A549 (cell line): ENCODE data around the gene UBASH3B. TPM values are rescaled to one million over a fixed set of nuclear protein-coding genes. Genes with fewer than 3 reads are reported as not detected.

Experiments used
- ATAC-seq, 2 experiments: fragments of 200-7000 bp in 1 of 2; fragments of >200 bp in 1 of 2; cut with Nextera tagmentation in 1 of 2; cut with Tn5 transposase in 1 of 2; 3 replicates each; pipeline versions ENCODE4 v1.8.0 to v1.9.1; 2018 to 2020; ENCODE audit warnings: mild to moderate bottlenecking in 1 of 2, moderate library complexity in 1 of 2
- CTCF ChIA-PET: fragments of 300-600 bp; sonication (Branson Sonifier 250); formaldehyde crosslinking; extraction: SDS; loops from one replicate; lab custom pipeline; 2021; ENCODE audit warnings: antibody characterized with exemption, inconsistent platforms; lab: Yijun Ruan, JAX
- POLR2A ChIA-PET: fragments of 350-600 bp; formaldehyde crosslinking; extraction: SDS; loops from one replicate; lab custom pipeline; 2021; ENCODE audit warnings: antibody characterized with exemption, inconsistent platforms; lab: Yijun Ruan, JAX
- DNase-seq, 2 experiments: peaks; one replicate each; pipeline versions ENCODE4 v3.0.0 to v3.0.0-alpha.2; 2011 to 2016; ENCODE audit warnings: low read depth in 1 of 2, low spot score in 1 of 2
- FAIRE-seq: peaks from 2 replicates; lab custom pipeline; 2011; peaks lifted over from hg19 to GRCh38; lab: Jason Lieb, UNC
- H3K27ac ChIP-seq, 2 experiments: fragments of >200 bp; sonication (Bioruptor Twin); formaldehyde crosslinking; 3 replicates each; pipeline ENCODE4 v1.5.1; 2016 to 2017
- H3K4me1 ChIP-seq: fragments of >200 bp; sonication (Bioruptor Twin); formaldehyde crosslinking; 3 replicates; pipeline ENCODE4 v1.6.1; 2016
- H3K4me2 ChIP-seq: fragments of >200 bp; sonication (Bioruptor Twin); formaldehyde crosslinking; 3 replicates; pipeline ENCODE4 v1.6.1; 2016
- H3K4me3 ChIP-seq: fragments of >200 bp; sonication (Bioruptor Twin); formaldehyde crosslinking; 3 replicates; pipeline ENCODE4 v1.5.1; 2016
- H3K9me3 ChIP-seq: fragments of >200 bp; sonication (Bioruptor Twin); formaldehyde crosslinking; 3 replicates; pipeline ENCODE4 v1.6.1; 2016
- BCL3 ChIP-seq: fragments of >200 bp; sonication (Bioruptor Twin); formaldehyde crosslinking; IDR thresholded peaks from 3 replicates; pipeline ENCODE4 v1.6.1; 2016
- CHD2 ChIP-seq: fragments of 150-350 bp; IDR thresholded peaks from 2 replicates; pipeline ENCODE4 v1.6.1; 2014; ENCODE audit warnings: low read length; ENCODE audit not compliant: partially characterized antibody
- EHF ChIP-seq: fragments of 250-450 bp; sonication (Bioruptor Pico); IDR thresholded peaks from 2 replicates; pipeline ENCODE4 v1.5.0; 2020; ENCODE audit warnings: mild to moderate bottlenecking
- ESRRA ChIP-seq: fragments of 150-350 bp; IDR thresholded peaks from 2 replicates; pipeline ENCODE4 v1.6.1; 2014; ENCODE audit warnings: mild to moderate bottlenecking, low read length, borderline replicate concordance
- FOSB ChIP-seq: fragments of 250-450 bp; sonication (Bioruptor Pico); IDR thresholded peaks from 2 replicates; pipeline ENCODE4 v1.5.0; 2020; ENCODE audit warnings: mild to moderate bottlenecking, moderate library complexity
- FOXS1 ChIP-seq: fragments of 250-450 bp; sonication (Bioruptor Pico); IDR thresholded peaks from 2 replicates; pipeline ENCODE4 v1.5.0; 2020; ENCODE audit warnings: mild to moderate bottlenecking, moderate library complexity
- GATA3 ChIP-seq: IDR thresholded peaks from 2 replicates; pipeline ENCODE4 v1.6.1; 2012; ENCODE audit warnings: borderline replicate concordance
- HOXB13 ChIP-seq: fragments of 250-450 bp; sonication (Bioruptor Pico); IDR thresholded peaks from 2 replicates; pipeline ENCODE4 v1.5.0; 2020; ENCODE audit warnings: low read depth, mild to moderate bottlenecking, moderate library complexity
- KDM1A ChIP-seq: fragments of 200-600 bp; sonication (generic); IDR thresholded peaks from 2 replicates; pipeline ENCODE4 v1.6.1; 2016; ENCODE audit warnings: low read depth, mild to moderate bottlenecking
- KDM5A ChIP-seq: fragments of 200-600 bp; sonication (generic); IDR thresholded peaks from 2 replicates; pipeline ENCODE4 v1.6.1; 2016; ENCODE audit warnings: antibody characterized with exemption, mild to moderate bottlenecking
- MAFK ChIP-seq: fragments of 450-650 bp; IDR thresholded peaks from 2 replicates; pipeline ENCODE4 v1.6.1; 2014; ENCODE audit not compliant: partially characterized antibody
- MAX ChIP-seq: IDR thresholded peaks from 2 replicates; pipeline ENCODE4 v1.6.1; 2012
- MYC ChIP-seq: IDR thresholded peaks from 2 replicates; pipeline ENCODE4 v1.6.1; 2012; ENCODE audit warnings: mild to moderate bottlenecking, inconsistent platforms, low read length, improper control_type of control experiment, borderline replicate concordance
- NPAS2 ChIP-seq: fragments of 250-450 bp; sonication (Bioruptor Pico); IDR thresholded peaks from 2 replicates; pipeline ENCODE4 v1.8.0; 2022; ENCODE audit warnings: mild to moderate bottlenecking, moderate library complexity, borderline replicate concordance
- PHF8 ChIP-seq: fragments of 200-600 bp; sonication (generic); IDR thresholded peaks from 2 replicates; pipeline ENCODE4 v1.6.1; 2016; ENCODE audit warnings: low read depth, mild to moderate bottlenecking, antibody characterized with exemption, moderate library complexity, borderline replicate concordance
- POLR2AphosphoS2 ChIP-seq: conservative IDR thresholded peaks from 2 replicates; pipeline ENCODE4 v1.6.1; 2012; ENCODE audit warnings: low read length, improper control_type of control experiment, inconsistent platforms
- RAD21 ChIP-seq, 2 experiments: fragments of >200 bp in 1 of 2; sonication (Bioruptor Twin) in 1 of 2; formaldehyde crosslinking in 1 of 2; IDR thresholded peaks in 1 of 2; conservative IDR thresholded peaks in 1 of 2; 2 replicates in 1 of 2; 3 replicates in 1 of 2; pipeline ENCODE4 v1.6.1; 2012 to 2018; ENCODE audit warnings: inconsistent platforms in 1 of 2
- RCOR1 ChIP-seq: fragments of 150-350 bp; IDR thresholded peaks from 2 replicates; pipeline ENCODE4 v1.6.1; 2014; ENCODE audit warnings: antibody characterized with exemption, low read length, low read depth
- SMC3 ChIP-seq: fragments of >200 bp; sonication (Bioruptor Twin); formaldehyde crosslinking; IDR thresholded peaks from 3 replicates; pipeline ENCODE4 v1.6.1; 2018; ENCODE audit warnings: inconsistent platforms
- TP53 ChIP-seq: fragments of 250-450 bp; sonication (Bioruptor Pico); IDR thresholded peaks from 2 replicates; pipeline ENCODE4 v1.5.0; 2021; ENCODE audit warnings: mild to moderate bottlenecking, moderate library complexity
- USF2 ChIP-seq: fragments of 450-650 bp; IDR thresholded peaks from 2 replicates; pipeline ENCODE4 v1.6.1; 2014; ENCODE audit warnings: antibody characterized with exemption
- WGBS: methylation state at CpG from one replicate; pipeline ENCODE4 v1.1.6; 2017; ENCODE audit errors: missing lambda C conversion rate; 5-methylcytosine and 5-hydroxymethylcytosine counted together
- polyA plus RNA-seq, 4 experiments: library from polyadenylated mRNA; depleted of rRNA in 3 of 4; stranded (reverse); fragments of >200 nt; fragmentation: RNase III in 1 of 4; extraction: RNeasy Plus Mini Kit Qiagen cat#74134 plus additional on column Dnase treatment in 1 of 4; gene quantifications; 2 replicates in 3 of 4; 3 replicates in 1 of 4; pipeline ENCODE4 v1.2.3, GENCODE V29; 2011 to 2017
- TF ChIP-seq, protein P1 (sequence below): fragments of 250-450 bp; sonication (Bioruptor Pico); IDR thresholded peaks from 2 replicates; pipeline ENCODE4 v1.5.0; 2021; ENCODE audit warnings: mild to moderate bottlenecking, moderate library complexity, borderline replicate concordance
- TF ChIP-seq, protein P2 (sequence below): fragments of >200 bp; sonication (Bioruptor Twin); formaldehyde crosslinking; IDR thresholded peaks from 3 replicates; pipeline ENCODE4 v1.5.1; 2016
- TF ChIP-seq, protein P3 (sequence below): fragments of 200-600 bp; sonication (generic); IDR thresholded peaks from 2 replicates; pipeline ENCODE4 v1.6.1; 2016; ENCODE audit warnings: antibody characterized with exemption, mild to moderate bottlenecking, moderate library complexity
- TF ChIP-seq, protein P4 (sequence below): fragments of 250-450 bp; sonication (Bioruptor Pico); IDR thresholded peaks from 2 replicates; pipeline ENCODE4 v1.5.0; 2020; ENCODE audit warnings: low read depth, mild to moderate bottlenecking, moderate library complexity

UBASH3B gene
- polyA plus RNA-seq, 2 of the 4 experiments (the other 2 are of a cell fraction): 33.4 to 43.0 TPM

- TF ChIP-seq, protein P1, sequence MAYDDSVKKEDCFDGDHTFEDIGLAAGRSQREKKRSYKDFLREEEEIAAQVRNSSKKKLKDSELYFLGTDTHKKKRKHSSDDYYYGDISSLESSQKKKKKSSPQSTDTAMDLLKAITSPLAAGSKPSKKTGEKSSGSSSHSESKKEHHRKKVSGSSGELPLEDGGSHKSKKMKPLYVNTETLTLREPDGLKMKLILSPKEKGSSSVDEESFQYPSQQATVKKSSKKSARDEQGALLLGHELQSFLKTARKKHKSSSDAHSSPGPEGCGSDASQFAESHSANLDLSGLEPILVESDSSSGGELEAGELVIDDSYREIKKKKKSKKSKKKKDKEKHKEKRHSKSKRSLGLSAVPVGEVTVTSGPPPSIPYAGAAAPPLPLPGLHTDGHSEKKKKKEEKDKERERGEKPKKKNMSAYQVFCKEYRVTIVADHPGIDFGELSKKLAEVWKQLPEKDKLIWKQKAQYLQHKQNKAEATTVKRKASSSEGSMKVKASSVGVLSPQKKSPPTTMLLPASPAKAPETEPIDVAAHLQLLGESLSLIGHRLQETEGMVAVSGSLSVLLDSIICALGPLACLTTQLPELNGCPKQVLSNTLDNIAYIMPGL (CRISPR knock-in tag): no peak
- TF ChIP-seq CHD2: no peak
- TF ChIP-seq, all 56 proteins: peak for 0
Observed at GRCh38 chr11:122744357-122744756, 88.8 kb downstream of the UBASH3B start (continued).

- ChIA-PET CTCF (interaction anchor here (0.7 to 2.8 kb wide), 5 partner anchors 10 to 116 kb away, joined by 3 to 10 read pairs (median 4); no protein-coding TSS in a partner anchor), POLR2A (no interaction called here)
- DNase-seq (no peak), ATAC-seq (no peak)
- H3K4me3 ChIP-seq: no peak overlapping the region
- peaks cover 14% of the 10 kb centered on the region; the same call in 1 of the 3 replicates for H3K4me1 ChIP-seq
- no peaks in the 10 kb centered on the region for H3K9me3 ChIP-seq
- no peak overlapping the region for H3K4me2 ChIP-seq
- TF ChIP-seq RCOR1: no peak
- TF ChIP-seq, protein P2, sequence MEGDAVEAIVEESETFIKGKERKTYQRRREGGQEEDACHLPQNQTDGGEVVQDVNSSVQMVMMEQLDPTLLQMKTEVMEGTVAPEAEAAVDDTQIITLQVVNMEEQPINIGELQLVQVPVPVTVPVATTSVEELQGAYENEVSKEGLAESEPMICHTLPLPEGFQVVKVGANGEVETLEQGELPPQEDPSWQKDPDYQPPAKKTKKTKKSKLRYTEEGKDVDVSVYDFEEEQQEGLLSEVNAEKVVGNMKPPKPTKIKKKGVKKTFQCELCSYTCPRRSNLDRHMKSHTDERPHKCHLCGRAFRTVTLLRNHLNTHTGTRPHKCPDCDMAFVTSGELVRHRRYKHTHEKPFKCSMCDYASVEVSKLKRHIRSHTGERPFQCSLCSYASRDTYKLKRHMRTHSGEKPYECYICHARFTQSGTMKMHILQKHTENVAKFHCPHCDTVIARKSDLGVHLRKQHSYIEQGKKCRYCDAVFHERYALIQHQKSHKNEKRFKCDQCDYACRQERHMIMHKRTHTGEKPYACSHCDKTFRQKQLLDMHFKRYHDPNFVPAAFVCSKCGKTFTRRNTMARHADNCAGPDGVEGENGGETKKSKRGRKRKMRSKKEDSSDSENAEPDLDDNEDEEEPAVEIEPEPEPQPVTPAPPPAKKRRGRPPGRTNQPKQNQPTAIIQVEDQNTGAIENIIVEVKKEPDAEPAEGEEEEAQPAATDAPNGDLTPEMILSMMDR: no peak
- TF ChIP-seq FOSB: no peak
- TF ChIP-seq RAD21 (conservative IDR thresholded peaks at IDR 0.05 in 1 of 2, IDR thresholded peaks at IDR 0.05 in 1 of 2): no peak
- no peak for TF ChIP-seq NPAS2 (CRISPR knock-in tag)
- no peak for TF ChIP-seq FOXS1 (CRISPR knock-in tag)
- TF ChIP-seq PHF8: no peak
- no peak for TF ChIP-seq POLR2AphosphoS2
- TF ChIP-seq, all 56 proteins: peak for 0
- FAIRE-seq: no peak
- whole genome bisulfite sequencing: 84% methylated on average over 2 of the region's 2 CpGs
- H3K27ac ChIP-seq: no peak overlapping the region
Observed at GRCh38 chr11:122745111-122745510, 89.6 kb downstream of the UBASH3B start.

DNA sequence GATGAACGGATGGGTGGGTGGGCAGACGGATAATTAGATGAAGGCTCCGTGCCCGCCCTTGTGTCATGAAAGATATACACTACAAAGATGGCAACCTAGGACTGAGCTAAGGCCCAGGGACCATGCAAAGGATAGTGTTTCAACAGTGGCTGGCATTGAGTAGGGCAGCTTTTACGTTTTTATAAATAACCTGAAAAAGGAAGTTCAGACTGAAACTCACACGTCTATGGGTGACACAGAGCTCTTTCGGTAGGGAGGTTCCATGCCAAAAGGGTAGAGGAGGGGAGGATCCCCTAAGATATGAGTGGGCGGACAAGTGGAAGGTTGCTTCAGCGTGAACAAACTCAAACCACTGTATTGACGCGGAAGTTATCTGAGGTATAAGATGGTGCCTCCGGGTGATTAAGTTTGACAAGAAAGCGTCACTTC is 90.5 kb downstream of the UBASH3B start:
- FAIRE-seq: no peak
- Histone ChIP-seq H3K9me3 (no peaks in the 10 kb centered on the region), H3K4me3 (no peak overlapping the region), H3K27ac (no peak overlapping the region), H3K4me1 (peaks cover 15% of the 10 kb centered on the region; the same call in 1 of the 3 replicates), H3K4me2 (no peak overlapping the region)
- DNase-seq: no peak
- ChIA-PET CTCF (interaction anchor here (0.7 to 2.0 kb wide), 3 partner anchors 9 to 113 kb away, joined by 3 to 10 read pairs (median 4); no protein-coding TSS in a partner anchor), POLR2A (no interaction called here)
- 83% methylated on average over 13 of the region's 13 CpGs for WGBS
- no peak for ATAC-seq
- TF ChIP-seq KDM1A (no peak), MYC (no peak), MAX (no peak), USF2 (no peak), MAFK (no peak), BCL3 (no peak), TP53 (CRISPR knock-in tag) (no peak), GATA3 (no peak), SMC3 (no peak), PHF8 (no peak), HOXB13 (CRISPR knock-in tag) (no peak), EHF (CRISPR knock-in tag) (no peak), ESRRA (no peak), KDM5A (no peak)
- TF ChIP-seq, protein P3, sequence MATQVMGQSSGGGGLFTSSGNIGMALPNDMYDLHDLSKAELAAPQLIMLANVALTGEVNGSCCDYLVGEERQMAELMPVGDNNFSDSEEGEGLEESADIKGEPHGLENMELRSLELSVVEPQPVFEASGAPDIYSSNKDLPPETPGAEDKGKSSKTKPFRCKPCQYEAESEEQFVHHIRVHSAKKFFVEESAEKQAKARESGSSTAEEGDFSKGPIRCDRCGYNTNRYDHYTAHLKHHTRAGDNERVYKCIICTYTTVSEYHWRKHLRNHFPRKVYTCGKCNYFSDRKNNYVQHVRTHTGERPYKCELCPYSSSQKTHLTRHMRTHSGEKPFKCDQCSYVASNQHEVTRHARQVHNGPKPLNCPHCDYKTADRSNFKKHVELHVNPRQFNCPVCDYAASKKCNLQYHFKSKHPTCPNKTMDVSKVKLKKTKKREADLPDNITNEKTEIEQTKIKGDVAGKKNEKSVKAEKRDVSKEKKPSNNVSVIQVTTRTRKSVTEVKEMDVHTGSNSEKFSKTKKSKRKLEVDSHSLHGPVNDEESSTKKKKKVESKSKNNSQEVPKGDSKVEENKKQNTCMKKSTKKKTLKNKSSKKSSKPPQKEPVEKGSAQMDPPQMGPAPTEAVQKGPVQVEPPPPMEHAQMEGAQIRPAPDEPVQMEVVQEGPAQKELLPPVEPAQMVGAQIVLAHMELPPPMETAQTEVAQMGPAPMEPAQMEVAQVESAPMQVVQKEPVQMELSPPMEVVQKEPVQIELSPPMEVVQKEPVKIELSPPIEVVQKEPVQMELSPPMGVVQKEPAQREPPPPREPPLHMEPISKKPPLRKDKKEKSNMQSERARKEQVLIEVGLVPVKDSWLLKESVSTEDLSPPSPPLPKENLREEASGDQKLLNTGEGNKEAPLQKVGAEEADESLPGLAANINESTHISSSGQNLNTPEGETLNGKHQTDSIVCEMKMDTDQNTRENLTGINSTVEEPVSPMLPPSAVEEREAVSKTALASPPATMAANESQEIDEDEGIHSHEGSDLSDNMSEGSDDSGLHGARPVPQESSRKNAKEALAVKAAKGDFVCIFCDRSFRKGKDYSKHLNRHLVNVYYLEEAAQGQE: no peak
- TF ChIP-seq, protein P4, sequence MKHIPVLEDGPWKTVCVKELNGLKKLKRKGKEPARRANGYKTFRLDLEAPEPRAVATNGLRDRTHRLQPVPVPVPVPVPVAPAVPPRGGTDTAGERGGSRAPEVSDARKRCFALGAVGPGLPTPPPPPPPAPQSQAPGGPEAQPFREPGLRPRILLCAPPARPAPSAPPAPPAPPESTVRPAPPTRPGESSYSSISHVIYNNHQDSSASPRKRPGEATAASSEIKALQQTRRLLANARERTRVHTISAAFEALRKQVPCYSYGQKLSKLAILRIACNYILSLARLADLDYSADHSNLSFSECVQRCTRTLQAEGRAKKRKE (CRISPR knock-in tag): no peak
